GM21447 (cell line): ENCODE data around the gene RUVBL1.
A peak's percentile ranks its signal among the peaks of the same experiment; 100 is the strongest.
"Not testable (repeated sequence)": the region's sequence is repeated elsewhere in the genome, so short reads cannot be mapped to it uniquely, and the experiment has no call there.

Experiments used
- ATAC-seq: cut with Tn5 transposase; IDR thresholded peaks from one replicate; pipeline ENCODE4 v1.9.1; 2021; ENCODE audit not compliant: unreplicated experiment

RUVBL1 gene

DNA sequence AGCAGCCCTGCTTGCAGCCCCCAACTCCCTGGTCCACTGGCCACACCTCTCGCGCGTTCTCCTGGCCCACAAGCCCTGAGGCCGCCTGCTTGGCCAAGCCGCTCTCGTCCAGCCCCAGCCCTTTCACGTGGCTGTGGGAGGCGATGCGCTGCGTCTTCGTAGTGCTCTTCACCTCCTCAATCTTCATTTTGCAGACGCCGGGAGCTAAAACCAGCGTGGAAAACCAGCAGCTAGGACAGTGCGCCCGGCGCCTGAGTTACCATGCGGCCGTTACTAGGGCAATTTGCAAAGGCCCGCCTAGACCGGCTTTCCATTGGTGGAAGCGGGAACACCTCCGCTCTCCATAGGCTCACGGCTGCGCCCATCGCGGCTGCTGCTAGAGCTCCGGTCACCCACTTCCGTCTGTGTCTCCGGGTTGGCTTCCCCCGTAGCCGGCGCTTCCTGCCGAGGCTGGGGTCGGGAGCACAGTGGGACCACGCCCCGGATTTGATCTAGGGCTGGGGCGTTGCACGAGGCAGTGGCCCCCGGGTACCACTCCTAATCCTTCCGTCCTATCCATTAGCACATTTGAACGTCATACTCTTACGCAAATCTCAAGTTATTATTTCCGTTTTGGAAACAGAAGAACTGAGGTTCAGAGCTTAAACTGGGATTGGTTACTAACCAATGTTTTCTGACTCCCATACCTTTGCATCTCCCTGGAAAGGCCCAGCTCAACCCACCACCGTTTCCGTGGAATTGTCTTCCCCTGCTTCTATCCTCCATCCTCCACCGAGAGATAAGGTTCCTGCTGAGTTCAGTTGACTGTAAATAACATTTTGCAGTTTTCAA is at the start of gene RUVBL1:
RUVBL1 (minus strand) TSS at position 275 of the 831 bp plus-strand sequence; CDS start at position 187, 88 bp downstream.
- peak; percentile 97 for ATAC-seq

DNA sequence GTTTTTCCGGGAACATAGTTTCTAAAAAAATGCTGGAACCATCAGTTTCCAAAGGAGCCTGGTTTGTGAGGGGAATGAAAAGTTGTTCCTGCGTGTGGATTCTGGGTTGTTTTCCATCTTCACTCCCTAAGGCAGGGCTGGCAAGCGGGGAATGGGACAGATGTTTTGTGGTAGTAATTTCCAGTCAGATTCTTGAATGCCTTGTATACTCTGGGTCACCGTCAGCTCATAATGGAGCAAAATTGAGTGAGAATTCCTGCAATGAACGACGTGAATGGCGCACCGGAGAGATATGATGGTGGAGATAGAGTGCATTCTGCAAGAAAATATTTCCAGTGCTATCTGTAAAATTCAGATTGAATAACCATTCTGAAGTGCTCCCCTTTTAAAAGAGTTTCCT is 49.6 kb upstream of the RUVBL1 start:
- ATAC-seq = no peak

- no peak for ATAC-seq
Measured at GRCh38 chr3:128170866-128171516, 47.4 kb upstream of the RUVBL1 start.

GRCh38 chr3:128168836-128169235 is 45.2 kb upstream of the RUVBL1 start:
- ATAC-seq = no peak

GRCh38 chr3:128167973-128168674 is 44.5 kb upstream of the RUVBL1 start:
- ATAC-seq = no peak

DNA sequence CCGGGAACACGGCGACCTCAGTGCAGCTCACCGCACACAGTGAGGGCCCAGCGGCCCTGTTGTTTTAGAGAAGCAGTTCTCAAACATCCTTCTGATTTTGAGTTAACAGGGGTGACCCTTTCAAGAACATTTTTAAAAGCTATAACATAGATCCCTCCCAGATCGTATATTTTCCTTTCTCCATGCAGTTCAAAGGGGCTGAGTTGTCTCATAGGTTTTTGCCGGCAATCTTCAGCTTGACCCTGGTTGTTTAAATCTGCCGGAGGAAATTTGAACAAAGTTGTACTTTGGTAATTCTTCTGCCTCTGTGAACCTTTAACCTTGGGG is 44.0 kb upstream of the RUVBL1 start:
- ATAC-seq = no peak

- ATAC-seq = no peak
Measured at GRCh38 chr3:128166971-128167453, 43.4 kb upstream of the RUVBL1 start.

- ATAC-seq = no peak
Measured at GRCh38 chr3:128163432-128163831, 39.8 kb upstream of the RUVBL1 start.

DNA sequence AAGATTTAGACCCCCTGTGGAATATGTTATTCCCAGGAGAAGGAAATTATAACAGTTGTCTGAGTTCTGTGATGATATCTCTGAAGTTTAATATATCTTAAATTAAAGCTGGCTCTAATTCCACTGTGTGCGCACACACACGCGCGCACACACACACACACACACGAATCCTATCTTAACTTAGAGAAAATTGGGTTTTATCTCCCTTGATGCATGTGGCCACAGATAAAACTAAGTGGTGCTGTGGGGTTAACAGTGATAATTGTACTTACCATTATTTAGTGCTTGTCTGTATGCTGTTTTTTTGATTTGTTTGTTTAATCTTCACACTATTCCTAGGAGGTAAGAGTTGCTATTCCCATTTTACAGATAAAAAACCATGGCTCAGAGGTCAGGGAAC is 37.0 kb upstream of the RUVBL1 start:
- no peak for ATAC-seq

DNA sequence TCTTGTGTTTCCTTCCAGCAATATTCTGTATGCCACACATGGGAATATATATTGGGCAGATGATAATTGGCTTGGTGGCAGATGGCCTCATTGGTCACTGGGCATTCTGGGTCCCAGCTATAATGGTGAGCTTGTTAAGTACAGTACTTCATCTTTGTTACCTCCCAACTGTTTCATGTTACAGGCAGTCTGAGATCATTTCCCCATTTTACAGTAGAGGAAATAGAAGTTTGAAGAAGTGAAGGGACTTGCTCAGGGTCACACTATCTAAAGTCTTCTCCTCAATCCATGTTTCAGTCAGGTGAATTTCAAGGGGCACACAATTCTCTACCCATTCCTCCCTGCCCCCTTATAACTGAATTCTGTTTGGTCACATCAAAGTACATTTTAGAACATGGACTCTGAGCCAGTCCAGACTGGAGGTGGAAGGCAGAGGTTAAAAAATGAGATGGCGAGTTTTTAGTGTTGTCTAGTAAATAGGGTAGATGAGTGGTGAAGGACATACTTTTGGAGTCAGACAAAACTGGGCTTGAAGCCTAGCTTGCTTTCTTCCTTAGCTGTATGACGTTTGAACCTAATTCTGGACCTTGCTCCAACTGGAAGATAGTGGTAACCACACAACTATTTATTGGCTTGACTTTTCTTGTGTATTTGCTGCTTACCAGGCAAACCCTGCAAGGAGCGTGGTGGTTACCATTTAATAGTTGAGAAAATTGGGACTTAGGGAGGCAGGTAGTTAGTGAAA is 32.2 kb upstream of the RUVBL1 start:
- no peak for ATAC-seq

DNA sequence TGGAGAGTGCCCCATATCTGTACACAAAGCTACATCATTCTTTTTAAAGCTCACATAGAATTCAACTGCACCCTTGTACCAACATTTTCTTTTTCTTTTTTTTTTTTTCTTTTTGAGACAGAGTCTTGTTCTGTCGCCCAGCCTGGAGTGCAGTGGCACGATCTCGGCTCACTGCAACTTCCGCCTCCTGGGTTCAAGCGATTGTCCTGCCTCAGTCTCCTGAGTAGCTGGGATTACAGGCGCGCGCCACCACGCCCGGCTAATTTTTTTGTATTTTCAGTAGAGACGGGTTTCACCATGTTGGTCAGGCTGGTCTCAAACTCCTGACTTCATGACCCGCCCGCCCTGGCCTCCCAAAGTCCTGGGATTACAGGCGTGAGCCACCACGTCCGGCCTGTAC is 30.7 kb upstream of the RUVBL1 start:
- ATAC-seq = not testable (repeated sequence)

- ATAC-seq = peak; percentile 85
Measured at GRCh38 chr3:128153156-128154041, 29.8 kb upstream of the RUVBL1 start, which contains the start of gene EEFSEC. EEFSEC (plus strand) TSS chr3:128153481; CDS start chr3:128153508, 27 bp downstream.

- no peak for ATAC-seq
Measured at GRCh38 chr3:128152419-128153155, 29.0 kb upstream of the RUVBL1 start.

DNA sequence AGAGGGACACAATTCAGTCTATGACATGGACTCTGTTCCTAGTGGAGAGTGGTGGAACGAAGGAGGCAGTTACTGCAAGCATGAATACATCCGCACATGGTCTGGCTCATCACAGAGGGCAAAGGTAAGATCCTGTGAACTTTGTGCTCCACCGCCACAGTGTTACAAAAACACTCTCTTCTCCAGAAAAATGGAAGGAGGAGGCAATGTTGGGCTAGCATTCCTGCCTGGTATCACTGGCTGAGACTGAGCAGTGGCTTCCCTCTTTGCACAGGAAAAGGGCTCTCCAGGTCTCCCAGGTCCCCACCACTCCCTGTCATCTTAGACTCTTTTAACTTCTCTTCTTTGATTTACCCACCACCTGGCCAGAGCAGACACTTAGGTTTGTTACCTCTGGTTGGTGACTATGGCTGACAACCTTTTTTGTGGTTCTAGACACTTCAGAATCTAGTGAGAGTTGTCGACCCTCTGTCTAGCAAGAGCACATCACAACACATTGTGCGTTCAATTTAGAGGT is 28.2 kb upstream of the RUVBL1 start:
- ATAC-seq = no peak

- ATAC-seq = no peak
Measured at GRCh38 chr3:128149650-128150049, 26.0 kb upstream of the RUVBL1 start.

GRCh38 chr3:128146201-128146600 is 22.6 kb upstream of the RUVBL1 start:
- no peak for ATAC-seq

GRCh38 chr3:128145279-128145678 is 21.7 kb upstream of the RUVBL1 start:
- ATAC-seq = no peak

DNA sequence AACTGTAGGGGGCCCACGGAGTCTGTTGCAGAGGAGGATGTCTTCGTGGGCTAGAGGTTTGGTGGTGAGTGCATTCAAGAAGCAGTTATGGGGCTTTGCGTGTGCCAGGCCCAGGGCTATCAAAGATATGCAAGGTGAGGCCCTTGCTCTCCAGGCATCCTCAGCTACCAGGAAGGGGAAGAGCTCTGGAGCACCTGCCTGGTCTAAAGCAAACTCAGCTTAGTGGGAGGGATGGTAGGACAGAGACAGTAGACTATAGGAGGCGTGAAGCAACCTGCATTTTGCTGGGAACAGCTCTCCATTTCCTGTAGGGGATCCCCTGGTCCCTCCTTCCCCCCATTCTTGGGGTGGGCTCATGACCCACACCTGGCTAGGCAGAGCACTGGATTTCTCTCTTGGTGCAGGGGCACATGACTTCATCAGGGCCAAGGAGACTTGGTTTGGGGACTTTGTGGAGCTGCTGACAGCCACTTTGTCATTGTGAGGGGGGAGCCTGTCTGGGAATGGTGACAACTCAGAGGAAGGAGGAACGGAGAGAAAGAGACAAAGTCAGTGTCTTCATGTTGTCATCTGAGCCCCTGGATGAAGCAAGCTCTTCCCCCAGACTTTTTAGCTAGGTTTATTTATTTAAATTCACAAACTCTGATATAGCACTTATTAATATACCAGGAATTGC is 21.0 kb upstream of the RUVBL1 start:
- ATAC-seq = no peak
